ENCODE measurements around the gene SNX25.
"Not testable (repeated sequence)": the region's sequence is repeated elsewhere in the genome, so short reads cannot be mapped to it uniquely, and the experiment has no call there.

Gene SNX25

DNA sequence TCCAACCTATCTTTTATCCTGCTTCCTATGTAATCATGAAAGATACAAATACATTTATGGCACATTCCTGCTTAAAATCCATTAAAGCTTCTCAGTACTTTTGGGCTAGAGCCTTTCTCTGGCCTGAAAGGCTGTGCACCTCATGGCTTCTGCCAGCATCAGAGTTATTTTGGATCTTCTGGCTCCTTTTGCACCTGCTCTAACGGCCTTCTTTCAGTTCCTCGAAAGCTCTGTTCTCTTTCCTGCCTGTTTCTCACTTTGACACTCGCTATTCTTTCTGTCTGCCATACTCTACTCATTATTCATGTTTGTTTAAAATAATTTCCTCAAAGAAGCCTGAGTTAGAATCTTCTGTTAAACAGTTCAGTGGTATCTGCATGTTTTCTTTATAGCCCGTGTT is 100.4 kb downstream of the SNX25 start:
- no peak for FAIRE-seq

DNA sequence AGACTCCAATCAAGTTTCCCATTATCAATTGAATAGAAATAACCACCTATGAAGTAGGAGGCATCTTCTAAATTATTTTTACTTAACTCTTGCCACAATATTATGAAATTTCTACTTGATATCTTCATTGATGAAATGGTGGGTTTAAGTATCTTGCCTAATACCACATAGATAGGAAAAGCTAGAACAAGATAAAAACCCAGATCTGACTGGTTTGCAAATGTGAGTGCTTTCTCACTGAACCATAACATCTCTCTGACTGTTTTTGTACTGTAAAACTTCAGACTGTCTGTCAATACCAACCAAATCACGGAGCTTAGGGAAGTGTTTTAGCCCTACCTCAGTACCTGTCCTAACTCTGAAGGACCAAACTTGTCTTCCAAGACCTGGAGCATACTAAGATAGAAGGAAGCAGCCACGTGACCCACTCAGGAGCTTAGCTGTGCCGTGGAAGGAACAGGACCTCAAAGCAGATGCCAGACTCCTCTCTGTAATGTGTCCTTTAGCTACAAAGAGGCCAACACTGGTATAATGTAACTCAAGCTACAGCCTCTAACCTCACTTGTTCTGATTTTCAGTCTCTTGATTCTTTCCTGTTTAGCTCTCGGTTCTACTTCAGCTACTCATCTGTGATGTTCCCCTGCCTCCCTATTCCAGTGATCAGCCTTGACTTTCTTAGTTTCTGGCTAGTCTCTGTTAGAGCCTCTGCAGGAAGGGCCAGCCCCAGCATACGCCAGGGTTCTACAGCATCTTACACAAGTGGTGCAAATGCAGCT is 101.9 kb downstream of the SNX25 start:
- FAIRE-seq: no peak

DNA sequence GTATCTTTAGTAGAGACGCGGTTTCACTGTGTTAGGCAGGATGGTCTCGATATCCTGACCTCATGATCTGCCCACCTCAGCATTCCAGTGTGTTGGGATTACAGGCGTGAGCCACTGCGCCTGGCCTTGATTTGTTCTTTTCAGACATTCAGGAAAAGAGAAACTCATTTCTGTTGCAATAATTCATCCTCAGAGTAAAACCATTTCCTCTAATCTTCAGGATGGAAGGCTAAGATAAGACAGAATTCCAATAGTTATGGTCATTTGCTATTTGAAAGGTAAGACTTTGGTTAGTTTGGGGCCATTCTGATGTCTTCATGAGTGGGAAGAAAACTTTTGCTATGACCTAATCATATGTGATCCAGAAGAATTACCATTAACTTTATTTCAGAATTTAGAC is 103.3 kb downstream of the SNX25 start:
- FAIRE-seq: no peak

DNA sequence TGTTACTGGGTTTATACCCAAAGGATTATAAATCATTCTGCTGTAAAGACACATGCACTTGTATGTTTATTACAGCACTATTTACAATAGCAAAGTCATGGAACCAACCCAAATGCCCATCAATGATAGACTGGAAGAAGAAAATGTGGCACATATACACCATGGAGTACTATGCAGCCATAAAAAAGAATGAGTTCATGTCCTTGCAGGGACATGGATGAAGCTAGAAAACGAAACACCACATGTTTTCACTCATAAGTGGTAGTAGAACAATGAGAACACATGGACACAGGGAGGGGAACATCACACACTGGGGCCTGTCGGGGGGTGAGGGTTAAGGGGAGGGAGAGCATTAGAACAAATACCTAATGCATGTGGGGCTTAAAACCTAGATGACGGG is 108.1 kb downstream of the SNX25 start:
- not testable (repeated sequence) for FAIRE-seq

DNA sequence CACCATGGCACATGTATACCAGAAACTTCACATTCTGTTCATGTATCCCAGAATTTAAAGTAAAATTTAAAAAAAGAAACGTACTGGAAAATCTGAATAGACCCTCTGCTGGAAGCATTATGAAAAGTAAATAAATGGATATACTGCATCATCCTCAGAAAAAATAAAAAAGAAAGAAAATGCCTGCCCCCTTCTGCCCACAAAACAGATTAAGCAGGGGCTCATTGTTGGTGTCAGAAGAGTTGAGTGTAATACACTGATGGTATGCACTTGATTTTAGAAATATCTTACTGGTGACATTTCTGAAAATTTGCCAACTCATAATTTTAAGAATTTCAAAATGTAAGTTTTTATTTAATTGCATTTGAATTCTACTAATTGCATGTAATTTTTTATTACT is 108.5 kb downstream of the SNX25 start:
- FAIRE-seq: no peak

DNA sequence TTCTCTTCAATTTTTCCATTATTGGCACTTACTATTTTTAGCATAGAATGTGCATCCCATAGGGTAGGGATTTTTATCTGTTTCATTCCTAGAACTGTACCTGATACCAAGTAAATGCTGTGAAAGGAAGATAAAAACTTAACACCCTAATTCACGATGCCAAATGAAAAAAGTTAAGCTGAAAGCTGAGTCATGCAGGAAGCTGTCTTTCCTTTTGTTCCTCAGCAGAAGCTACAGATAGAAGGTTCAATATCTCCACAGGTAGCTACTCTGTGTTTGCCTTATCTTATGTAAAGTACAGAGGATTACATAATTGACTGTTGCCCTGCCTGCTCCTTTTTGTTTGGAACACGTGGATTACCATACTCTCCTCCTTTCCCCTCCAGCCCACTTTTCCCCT is 109.3 kb downstream of the SNX25 start:
- FAIRE-seq: no peak

DNA sequence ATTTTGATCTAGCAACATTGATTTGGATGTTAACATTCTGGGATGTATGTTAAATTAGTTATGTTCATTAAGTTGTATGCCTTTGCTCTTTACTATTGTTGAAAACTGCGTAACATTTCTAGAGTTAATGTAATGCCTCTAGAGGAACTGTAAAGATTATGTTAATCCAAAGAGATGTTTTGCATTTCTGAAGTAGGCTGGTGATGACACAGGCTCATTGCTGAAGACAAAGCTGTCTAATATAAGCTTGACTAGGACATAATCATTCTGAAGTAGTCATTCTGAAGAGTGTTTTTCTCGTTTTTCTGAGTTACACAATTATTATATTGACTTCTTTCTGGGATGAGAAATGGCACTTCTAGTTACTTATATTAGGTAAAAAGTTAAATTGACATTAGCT is 113.4 kb downstream of the SNX25 start:
- no peak for FAIRE-seq

DNA sequence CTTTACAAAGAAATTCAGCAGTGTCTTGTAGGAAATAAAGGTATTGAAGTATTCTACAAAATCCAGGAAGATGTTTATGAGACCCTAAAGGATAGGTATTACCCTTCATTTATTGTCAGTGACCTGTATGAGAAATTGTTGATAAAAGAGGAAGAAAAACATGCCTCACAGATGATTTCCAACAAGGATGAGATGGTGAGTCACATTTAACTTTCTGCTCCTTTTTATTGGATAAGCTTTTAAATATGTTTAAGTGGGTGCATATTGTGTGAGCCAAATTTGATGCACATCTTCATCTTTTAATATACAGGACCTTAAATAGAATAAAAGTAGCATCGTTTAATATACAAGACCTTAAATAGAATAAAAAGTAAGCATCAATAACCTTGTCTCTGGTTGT is 114.2 kb downstream of the SNX25 start:
- FAIRE-seq: no peak

DNA sequence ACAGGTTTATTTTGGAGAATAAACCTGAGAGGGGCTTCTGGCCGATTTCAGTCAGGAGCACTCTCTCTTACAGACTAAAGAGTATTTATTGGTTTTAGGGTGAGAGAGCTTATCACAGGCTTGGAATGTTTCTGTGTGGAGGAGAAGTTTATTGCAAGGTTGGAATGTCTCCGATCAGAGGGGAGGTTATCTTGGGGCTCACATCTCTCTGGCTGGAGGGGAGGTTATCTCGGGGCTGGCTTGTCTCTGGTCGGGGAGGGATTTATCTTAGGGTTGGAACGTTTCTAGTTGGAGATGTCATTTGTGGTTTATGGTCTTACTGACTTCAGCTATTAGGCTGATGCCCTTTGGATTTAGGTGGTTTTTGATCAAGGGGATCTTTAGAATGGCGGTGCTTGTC is 115.0 kb downstream of the SNX25 start:
- FAIRE-seq: not testable (repeated sequence)

DNA sequence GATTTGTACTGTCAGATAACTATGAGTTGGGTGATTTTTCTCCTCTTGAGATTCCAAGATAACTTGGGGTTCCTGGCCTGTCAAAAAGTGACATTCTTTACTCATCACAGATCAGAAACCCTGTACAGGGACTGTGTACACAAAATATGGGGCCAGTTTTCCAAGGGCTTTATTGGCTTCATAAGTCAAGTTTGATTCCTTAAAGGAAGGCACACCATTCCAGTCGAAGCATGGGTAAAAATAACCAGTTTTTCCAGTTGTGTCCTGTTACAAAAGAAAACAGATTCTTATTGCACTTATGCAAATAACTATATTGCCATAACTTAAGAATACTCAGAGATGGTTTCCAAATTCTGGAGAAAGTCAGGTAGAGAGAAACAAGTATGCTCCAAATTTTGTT is 116.3 kb downstream of the SNX25 start:
- not testable (repeated sequence) for FAIRE-seq

DNA sequence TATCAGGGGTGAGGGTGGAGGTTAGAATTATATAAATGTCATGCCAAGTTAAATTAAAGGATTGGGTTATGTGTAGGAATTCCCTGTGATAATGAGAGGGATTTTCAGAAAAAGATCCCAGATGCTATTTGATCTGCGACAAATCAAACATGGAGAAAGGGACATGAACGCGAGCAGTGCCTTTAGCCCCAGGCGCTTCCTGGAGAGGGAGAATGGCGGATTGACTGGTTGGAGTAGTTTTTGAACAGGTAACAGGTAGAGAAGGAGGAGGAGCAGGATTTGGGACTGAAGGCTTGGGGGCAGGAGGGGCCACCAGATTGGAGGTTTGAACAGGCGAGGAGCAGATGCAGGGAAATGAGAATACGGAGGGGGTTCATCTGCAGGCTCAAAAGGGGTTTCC is 119.2 kb downstream of the SNX25 start:
- FAIRE-seq: no peak

DNA sequence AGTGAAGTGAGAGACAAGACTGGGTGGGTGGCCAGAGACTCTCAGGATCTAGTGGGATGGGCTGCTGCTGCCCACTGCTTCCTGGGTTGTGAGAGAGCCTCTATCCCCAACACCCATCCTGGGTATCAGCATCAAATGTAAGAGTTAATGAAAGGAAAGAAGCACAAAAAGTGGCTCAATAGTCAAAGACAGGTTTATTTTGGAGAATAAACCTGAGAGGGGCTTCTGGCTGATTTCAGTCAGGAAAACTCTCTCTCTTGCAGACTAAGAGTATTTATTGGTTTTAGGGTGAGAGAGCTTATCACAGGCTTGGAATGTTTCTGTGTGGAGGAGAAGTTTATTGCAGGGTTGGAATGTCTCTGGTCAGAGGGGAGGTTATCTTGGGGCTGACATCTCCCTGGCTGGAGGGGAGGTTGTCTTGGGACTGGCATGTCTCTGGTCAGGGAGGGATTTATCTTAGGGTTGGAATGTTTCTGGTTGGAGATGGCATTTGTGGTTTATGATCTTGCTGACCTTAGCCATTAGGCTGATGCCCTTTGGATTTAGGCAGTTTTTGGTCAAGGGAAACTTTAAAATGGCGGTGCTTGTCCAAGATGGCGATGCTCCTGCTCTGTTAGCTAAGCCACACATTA is 120.6 kb downstream of the SNX25 start:
- FAIRE-seq: not testable (repeated sequence)

DNA sequence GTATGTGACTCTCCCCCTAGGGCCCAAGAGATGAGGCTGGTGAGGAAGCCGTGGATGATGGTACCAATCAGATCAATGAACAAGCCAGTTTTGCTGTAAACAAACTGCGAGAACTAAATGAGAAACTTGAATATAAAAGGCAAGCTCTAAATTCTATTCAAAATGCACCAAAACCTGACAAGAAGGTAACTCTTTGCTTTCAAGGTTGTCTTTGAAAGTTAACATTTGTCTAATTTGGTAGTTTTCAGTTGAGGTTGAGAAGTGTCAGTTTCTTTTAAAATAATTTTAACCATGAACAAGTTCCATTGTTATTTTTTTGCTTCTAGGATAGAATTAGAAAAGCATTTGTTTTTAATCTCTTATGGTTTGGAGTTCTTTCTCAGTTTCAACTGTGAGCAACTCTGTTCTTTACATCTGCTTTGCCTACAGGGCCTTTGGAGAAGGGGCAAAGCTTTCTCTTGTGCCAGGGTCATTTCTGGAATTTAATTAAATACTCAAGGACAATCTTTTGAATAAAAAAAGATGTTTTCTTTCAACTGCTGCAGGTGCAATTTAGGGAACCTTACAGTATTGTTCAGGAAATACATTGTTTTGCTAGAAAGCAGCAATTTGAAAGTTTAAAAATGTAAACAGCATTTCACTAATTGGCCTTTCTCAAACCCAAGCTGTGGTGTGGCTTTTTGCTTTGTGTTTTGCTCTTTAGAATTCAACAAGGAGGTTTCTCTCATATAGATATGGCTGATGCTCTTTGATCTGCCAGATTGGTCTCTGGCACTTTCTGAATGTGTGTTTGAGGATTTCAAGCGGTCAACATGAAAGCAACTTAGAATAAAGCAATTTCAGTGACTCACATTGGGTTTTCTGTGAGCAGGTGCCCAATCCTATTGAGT is 123.4 kb downstream of the SNX25 start:
- FAIRE-seq: no peak

DNA sequence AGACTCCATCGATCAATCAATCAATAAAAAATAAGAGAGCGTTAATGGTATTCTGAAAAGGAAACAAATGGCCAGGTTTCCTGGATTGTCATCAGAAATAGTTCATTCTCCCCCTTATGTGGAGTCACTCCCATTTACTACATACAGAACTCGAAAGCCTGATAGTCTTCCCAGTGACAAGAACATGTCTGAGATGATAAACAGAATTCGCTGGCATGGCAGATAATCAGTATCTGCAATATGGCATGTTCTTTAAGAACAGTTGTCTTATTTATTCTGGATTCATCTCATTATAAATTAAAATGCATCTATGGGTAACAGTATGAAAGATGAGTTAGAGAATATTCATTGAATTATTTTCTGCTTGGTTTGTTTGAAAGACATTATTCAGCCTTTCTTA is 124.9 kb downstream of the SNX25 start:
- no peak for FAIRE-seq

DNA sequence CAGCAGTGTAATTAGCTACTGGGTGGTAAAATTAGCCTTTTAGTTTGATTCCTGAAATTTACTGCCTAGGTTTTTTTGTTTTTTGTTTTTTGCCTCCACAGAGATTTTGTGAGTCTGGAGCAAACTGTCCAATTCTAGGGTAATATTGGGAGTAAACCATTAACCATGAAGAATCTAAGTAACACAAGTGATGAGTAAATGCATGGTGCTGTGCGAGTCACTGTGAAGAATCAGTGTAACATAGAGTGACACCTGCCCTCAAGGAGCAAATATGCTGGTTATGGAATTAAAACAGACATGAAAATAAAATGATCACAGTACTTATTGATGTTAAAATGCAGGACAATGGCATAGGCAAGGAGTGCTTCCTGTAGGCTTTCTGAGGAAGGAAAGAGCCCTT is 126.2 kb downstream of the SNX25 start:
- FAIRE-seq: no peak

DNA sequence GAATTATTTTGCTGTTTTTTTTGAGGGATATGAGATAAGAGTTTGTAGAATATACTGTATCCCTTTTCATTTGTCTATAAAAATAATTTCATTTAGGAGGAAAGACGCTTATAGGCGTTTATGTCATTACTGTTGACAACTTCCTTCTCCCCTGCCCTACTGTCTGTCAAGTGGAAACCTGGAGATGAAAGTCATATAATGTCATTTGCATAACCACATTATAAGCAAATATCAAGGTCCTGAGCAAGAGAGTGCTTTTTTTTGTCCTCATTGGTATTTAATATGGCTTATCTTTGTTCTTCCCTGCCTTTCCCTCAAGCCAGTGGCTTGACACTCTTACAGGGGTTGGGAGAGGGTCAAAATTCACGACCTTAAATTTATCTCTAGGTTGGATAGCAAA is 130.5 kb downstream of the SNX25 start:
- no peak for FAIRE-seq

DNA sequence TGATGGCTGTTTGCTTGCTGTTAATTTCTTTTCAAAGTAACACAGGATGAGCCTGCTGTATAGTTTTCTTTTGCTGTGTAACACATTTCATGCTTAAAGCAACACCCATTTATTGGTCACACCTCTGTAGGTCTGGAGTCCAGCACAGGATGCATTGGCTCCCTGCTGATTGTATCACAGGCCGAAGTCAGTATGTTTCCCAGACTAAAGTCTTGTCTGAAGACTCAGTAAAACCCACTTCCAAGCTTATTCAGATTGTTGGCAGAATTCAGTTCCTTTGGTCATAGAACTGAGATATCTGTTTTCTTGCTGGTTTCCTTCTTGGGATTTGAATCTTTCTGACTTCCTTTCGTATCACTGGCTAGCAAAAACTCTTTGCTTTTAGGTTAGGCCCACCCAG is 132.0 kb downstream of the SNX25 start:
- FAIRE-seq: no peak

DNA sequence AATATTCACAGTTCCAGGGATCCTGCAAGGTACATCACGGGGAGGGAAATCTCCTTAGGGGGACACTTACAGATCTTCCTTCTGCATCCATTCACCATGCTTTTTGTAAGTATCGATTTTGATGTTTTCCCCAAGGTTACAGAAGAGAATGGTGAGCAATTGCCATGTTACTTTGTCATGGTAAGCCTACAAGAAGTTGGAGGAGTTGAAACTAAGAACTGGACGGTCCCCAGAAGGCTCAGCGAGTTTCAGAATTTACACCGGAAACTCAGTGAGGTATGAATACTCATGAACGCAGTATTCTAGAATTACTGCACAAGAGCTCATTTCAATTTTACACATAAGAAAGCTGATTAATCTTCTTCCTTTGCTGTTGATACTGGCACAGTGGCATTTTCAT is 132.4 kb downstream of the SNX25 start:
- no peak for FAIRE-seq

DNA sequence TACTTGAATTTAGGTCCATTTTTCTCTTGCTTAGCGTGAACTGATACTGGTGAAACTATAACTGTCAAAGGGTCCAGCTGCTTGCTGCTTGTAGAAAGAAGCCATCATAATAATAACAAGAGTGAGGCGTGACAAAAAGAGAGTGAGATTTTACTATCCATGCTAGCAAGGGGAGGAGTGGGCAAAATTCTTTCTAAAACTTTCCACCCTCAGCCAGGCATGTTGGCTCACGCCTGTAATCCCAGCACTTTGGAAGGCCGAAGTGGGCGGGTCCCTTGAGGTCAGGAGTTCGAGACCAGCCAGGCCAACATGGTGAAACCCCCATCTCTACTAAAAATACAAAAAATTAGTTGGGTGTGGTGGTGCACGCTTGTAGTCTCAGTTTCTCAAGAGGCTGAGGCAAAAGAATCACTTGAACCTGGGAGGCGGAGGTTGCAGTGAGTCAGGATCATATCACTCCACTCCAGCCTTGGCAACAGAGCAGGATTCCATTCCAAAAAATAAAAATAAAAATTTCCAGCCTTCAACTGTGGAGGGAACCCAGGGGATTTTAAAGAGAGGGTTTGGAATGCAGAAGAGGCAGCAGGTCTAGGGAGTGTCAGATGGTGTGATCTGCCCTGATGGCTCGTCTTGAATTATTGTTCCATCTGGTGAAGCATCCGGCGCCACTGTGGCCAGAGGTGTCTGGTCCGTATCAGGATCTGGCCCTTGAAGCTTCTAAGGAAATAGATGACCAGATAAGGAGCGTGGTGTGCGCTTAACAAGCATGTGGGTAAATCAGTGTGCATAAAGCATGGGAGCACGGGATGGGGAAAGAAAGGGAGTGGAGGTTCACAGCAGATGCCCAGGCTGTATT is 134.6 kb downstream of the SNX25 start:
- FAIRE-seq: no peak

DNA sequence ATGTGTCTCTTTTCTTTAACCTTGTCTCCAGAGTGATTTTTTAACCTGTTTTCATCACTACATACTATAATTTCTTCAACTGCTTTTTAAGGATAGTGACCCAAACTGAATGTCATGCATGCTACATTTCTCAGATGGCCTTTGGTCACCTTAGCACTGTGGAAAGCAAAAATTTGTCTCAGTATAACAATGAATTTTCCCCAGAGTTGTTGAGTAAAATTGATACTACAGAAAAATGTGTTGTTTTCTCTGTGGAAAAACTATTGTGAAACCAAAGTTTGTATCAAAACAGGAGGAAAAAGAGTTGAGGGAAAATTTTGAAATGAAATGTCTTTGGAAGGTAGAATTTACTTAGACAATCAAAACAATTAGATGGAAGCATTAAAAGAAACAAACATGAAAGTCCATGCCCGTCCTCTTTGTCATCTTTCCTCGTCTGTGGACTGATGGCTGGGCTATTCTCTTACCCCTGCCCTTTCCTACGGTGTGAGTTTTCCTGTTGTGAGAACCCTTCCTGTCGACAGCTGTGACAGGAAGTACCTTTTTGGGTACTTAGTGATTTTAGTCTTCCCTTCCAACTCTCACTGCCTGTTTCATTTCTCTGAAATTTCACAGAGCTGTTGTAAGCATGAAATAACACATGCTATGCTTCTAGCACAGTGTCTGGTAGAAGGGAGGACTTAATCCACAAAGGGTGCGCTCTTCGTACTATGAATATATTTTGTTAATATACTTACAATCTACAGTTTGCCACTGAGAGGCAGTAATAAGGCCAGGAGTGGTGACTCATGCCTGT is 135.5 kb downstream of the SNX25 start:
- no peak for FAIRE-seq

DNA sequence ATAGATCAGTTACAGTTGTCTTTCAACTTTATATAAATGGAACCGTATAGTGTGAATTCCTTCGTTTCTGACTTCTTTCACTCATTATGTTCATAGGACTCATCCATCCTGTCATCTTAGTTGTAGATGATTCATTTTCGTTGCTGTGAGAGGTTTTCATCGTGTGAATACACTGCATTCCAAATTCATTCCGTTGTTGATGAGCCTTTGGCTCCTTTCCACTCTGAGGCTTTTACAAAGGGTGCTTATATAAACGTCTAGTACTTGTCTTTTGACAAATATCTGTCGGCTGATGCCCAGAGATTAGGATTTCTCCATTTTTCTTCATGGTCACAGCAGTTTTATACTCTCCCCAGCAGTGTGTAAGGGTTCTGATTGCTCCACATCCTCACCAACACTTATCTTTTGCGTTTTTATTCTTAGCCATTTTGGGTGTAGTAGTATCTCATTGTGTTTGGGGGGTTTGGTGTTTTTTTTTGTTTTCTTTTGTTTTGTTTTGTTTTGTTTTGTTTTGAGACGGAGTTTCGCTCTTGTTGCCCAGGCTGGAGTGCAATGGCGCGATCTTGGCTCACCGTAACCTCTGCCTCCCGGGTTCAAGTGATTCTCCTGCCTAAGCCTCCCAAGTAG is 137.7 kb downstream of the SNX25 start:
- FAIRE-seq: no peak

Measured in islet of Langerhans (tissue), 1 donor.